ENCODE data around the gene MAMDC4.

The MAMDC4 gene

GRCh38 chr9:136852664-136853595 is 784 bp downstream of the MAMDC4 start:
- TF ChIP-seq CTCF (IDR thresholded peaks at IDR 0.05; ENCODE audit: borderline replicate concordance, insufficient read depth, low read depth, low read length), result no peak
- H3K4me3 ChIP-seq (ENCODE audit: low read depth, low read length), result no peak overlapping the region

GRCh38 chr9:136853596-136854112 is 1.5 kb downstream of the MAMDC4 start:
- no peak overlapping the region for H3K4me3 ChIP-seq (ENCODE audit: low read depth, low read length)
- TF ChIP-seq CTCF (IDR thresholded peaks at IDR 0.05; ENCODE audit: borderline replicate concordance, insufficient read depth, low read depth, low read length), result peak; percentile 31; the same call in 1 of the 2 replicates

- H3K4me3 ChIP-seq (ENCODE audit: low read depth, low read length), result no peak overlapping the region
- TF ChIP-seq CTCF (IDR thresholded peaks at IDR 0.05; ENCODE audit: borderline replicate concordance, insufficient read depth, low read depth, low read length), result no peak
These were observed 2.1 kb downstream of the MAMDC4 start for GRCh38 chr9:136854113-136854841.

GRCh38 chr9:136854842-136855460 is 2.8 kb downstream of the MAMDC4 start:
- no peak overlapping the region for H3K4me3 ChIP-seq (ENCODE audit: low read depth, low read length)
- no peak for TF ChIP-seq CTCF (IDR thresholded peaks at IDR 0.05; ENCODE audit: borderline replicate concordance, insufficient read depth, low read depth, low read length)

GRCh38 chr9:136855461-136856078 is 3.4 kb downstream of the MAMDC4 start:
- TF ChIP-seq CTCF (IDR thresholded peaks at IDR 0.05; ENCODE audit: borderline replicate concordance, insufficient read depth, low read depth, low read length), result no peak
- H3K4me3 ChIP-seq (ENCODE audit: low read depth, low read length), result no peak overlapping the region

- no peak for TF ChIP-seq CTCF (IDR thresholded peaks at IDR 0.05; ENCODE audit: borderline replicate concordance, insufficient read depth, low read depth, low read length)
- no peak overlapping the region for H3K4me3 ChIP-seq (ENCODE audit: low read depth, low read length)
These were observed 3.9 kb downstream of the MAMDC4 start for GRCh38 chr9:136856079-136856476.
